Liver (tissue), 9 donors: Measurements from ENCODE around the gene PJVK. TPM values are rescaled to one million over a fixed set of nuclear protein-coding genes. Genes with fewer than 3 reads are reported as not detected.

Experiments used
- DNase-seq: peaks from one replicate; pipeline ENCODE4 v3.0.0-alpha.2; 2017; ENCODE audit warnings: low spot score
- H3K27ac ChIP-seq, 2 donors: one replicate each; pipeline ENCODE4 v1.7.0; 2013; ENCODE audit warnings: inconsistent platforms in 2 of 2, low read length in 2 of 2, control low read depth in 1 of 2, low read depth in 1 of 2, mild to moderate bottlenecking in 1 of 2
- H3K27me3 ChIP-seq, 4 donors: one replicate each; pipeline versions ENCODE4 v1.6.1 to v1.7.0; 2013; ENCODE audit warnings: low read length in 3 of 4, inconsistent platforms in 1 of 4, mild to moderate bottlenecking in 1 of 4, moderate library complexity in 1 of 4; ENCODE audit not compliant: control insufficient read depth in 4 of 4, insufficient read depth in 4 of 4
- H3K36me3 ChIP-seq, 4 donors: one replicate each; pipeline versions ENCODE4 v1.6.1 to v1.7.0; 2013; ENCODE audit warnings: low read length in 3 of 4, mild to moderate bottlenecking in 3 of 4, low read depth in 1 of 4, moderate library complexity in 1 of 4; ENCODE audit not compliant: control insufficient read depth in 4 of 4, insufficient read depth in 3 of 4
- H3K4me1 ChIP-seq, 4 donors: one replicate each; pipeline versions ENCODE4 v1.6.1 to v1.7.0; 2013; ENCODE audit warnings: low read length in 3 of 4, mild to moderate bottlenecking in 3 of 4, moderate library complexity in 1 of 4; ENCODE audit not compliant: control insufficient read depth in 4 of 4, insufficient read depth in 4 of 4
- H3K4me3 ChIP-seq, 3 donors: one replicate each; pipeline versions ENCODE4 v1.6.1 to v1.7.0; 2013; ENCODE audit warnings: low read length in 3 of 3, control low read depth in 1 of 3, low read depth in 1 of 3, mild to moderate bottlenecking in 1 of 3
- H3K9ac ChIP-seq, 2 donors: one replicate each; pipeline ENCODE4 v1.7.0; 2013; ENCODE audit warnings: low read length in 2 of 2, mild to moderate bottlenecking in 2 of 2, moderate library complexity in 2 of 2, control low read depth in 1 of 2, low read depth in 1 of 2
- H3K9me3 ChIP-seq, 4 donors: one replicate each; pipeline versions ENCODE4 v1.6.1 to v1.7.0; 2013; ENCODE audit warnings: low read length in 3 of 4; ENCODE audit not compliant: control insufficient read depth in 4 of 4
- EGR1 ChIP-seq, 2 donors: IDR thresholded peaks; 2 replicates each; pipeline ENCODE4 v1.6.1; 2016 to 2018; ENCODE audit warnings: antibody characterized with exemption in 2 of 2, low read depth in 2 of 2
- FOXA1 ChIP-seq: IDR thresholded peaks from 2 replicates; pipeline ENCODE4 v1.6.1; 2016; ENCODE audit warnings: antibody characterized with exemption
- GABPA ChIP-seq, 2 donors: IDR thresholded peaks in 1 of 2; conservative IDR thresholded peaks in 1 of 2; 2 replicates each; pipeline ENCODE4 v1.6.1; 2016; ENCODE audit warnings: antibody characterized with exemption in 2 of 2, mild to moderate bottlenecking in 1 of 2, moderate library complexity in 1 of 2
- HNF4A ChIP-seq, 2 donors: conservative IDR thresholded peaks; 2 replicates each; pipeline ENCODE4 v1.6.1; 2016; ENCODE audit warnings: antibody characterized with exemption in 2 of 2, mild to moderate bottlenecking in 2 of 2
- HNF4G ChIP-seq: IDR thresholded peaks from 2 replicates; pipeline ENCODE4 v1.6.1; 2016; ENCODE audit warnings: antibody characterized with exemption
- JUND ChIP-seq, 2 donors: IDR thresholded peaks; 2 replicates each; pipeline ENCODE4 v1.6.1; 2016; ENCODE audit warnings: antibody characterized with exemption in 2 of 2
- NR2F2 ChIP-seq: IDR thresholded peaks from 2 replicates; pipeline ENCODE4 v1.6.1; 2016; ENCODE audit warnings: antibody characterized with exemption
- RAD21 ChIP-seq, 2 donors: IDR thresholded peaks; 2 replicates each; pipeline ENCODE4 v1.6.1; 2016; ENCODE audit warnings: antibody characterized with exemption in 2 of 2, mild to moderate bottlenecking in 2 of 2
- RXRA ChIP-seq, 2 donors: IDR thresholded peaks; 2 replicates each; pipeline ENCODE4 v1.6.1; 2017 to 2018; ENCODE audit warnings: antibody characterized with exemption in 2 of 2, mild to moderate bottlenecking in 1 of 2
- SP1 ChIP-seq: IDR thresholded peaks from 2 replicates; pipeline ENCODE4 v1.6.1; 2018; ENCODE audit warnings: antibody characterized with exemption, mild to moderate bottlenecking
- TAF1 ChIP-seq: conservative IDR thresholded peaks from 2 replicates; pipeline ENCODE4 v1.6.1; 2016; ENCODE audit warnings: antibody characterized with exemption, mild to moderate bottlenecking
- YY1 ChIP-seq: IDR thresholded peaks from 2 replicates; pipeline ENCODE4 v1.6.1; 2016; ENCODE audit warnings: antibody characterized with exemption, mild to moderate bottlenecking
- WGBS: extraction: QIAGEN DNeasy Blood & Tissue Kit; methylation state at CpG from one replicate; pipeline ENCODE4 v1.1.7; 2013; 5-methylcytosine and 5-hydroxymethylcytosine counted together
- polyA plus RNA-seq, 2 donors: library from polyadenylated mRNA; stranded (reverse) in 1 of 2; unstranded in 1 of 2; fragments of 200-250 nt in 1 of 2; fragments of >200 nt in 1 of 2; fragmentation: Nextera tagmentation in 1 of 2; extraction: Ambion mirVana in 1 of 2; gene quantifications; one replicate each; pipeline versions ENCODE4 v1.2.1 to v1.2.3, GENCODE V29; 2013 to 2015
- total RNA-seq, 2 donors: library from RNA; depleted of rRNA; stranded (reverse); fragments of >200 nt; gene quantifications; one replicate each; pipeline ENCODE4 v1.2.3, GENCODE V29; 2014
- TF ChIP-seq, protein P1 (sequence below): fragments of 150-350 bp; IDR thresholded peaks from 2 replicates; pipeline ENCODE4 v1.5.1; 2017; ENCODE audit warnings: improper control_type of control experiment, low read depth, low read length; ENCODE audit not compliant: missing input control
- TF ChIP-seq, protein P2 (sequence below): IDR thresholded peaks from 2 replicates; pipeline ENCODE4 v1.6.1; 2016; ENCODE audit warnings: antibody characterized with exemption
- TF ChIP-seq, protein P3 (sequence below): IDR thresholded peaks from 2 replicates; pipeline ENCODE4 v1.6.1; 2016; ENCODE audit warnings: antibody characterized with exemption
- TF ChIP-seq, protein P4 (sequence below): IDR thresholded peaks from 2 replicates; pipeline ENCODE4 v1.6.1; 2016; ENCODE audit warnings: antibody characterized with exemption, mild to moderate bottlenecking
- TF ChIP-seq, protein P5 (sequence below): IDR thresholded peaks from 2 replicates; pipeline ENCODE4 v1.6.1; 2016; ENCODE audit warnings: antibody characterized with exemption
- donor health status: healthy.
- donor health status: healthy.
- donor health status: healthy.
- donor health status: healthy.
- donor health status: healthy.

The PJVK gene
- total and polyA plus RNA-seq, 4 donors, result 0.48 to 2.3 (median 1.4) TPM

DNA sequence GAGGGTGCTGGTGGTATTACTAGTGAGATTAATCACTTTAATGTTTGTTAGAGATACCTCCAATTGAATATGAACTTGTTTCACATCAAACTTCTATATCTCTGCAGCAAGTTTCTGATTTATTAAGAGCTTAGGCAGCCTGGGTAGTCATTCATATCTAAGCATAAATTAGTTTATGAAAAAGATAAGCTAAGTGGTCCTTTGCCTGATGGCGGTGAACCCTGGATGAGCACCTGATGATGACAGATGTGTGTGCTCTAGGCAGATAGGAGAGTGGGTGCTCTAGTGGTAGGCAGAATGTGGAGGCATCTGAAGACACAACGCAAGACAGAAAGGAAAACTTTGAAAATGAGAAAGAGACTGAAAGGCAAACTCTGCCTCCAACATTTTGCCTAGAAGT, 22.2 kb downstream of the PJVK start:
- Histone ChIP-seq H3K4me3 (no peak overlapping the region), H3K9ac (no peak overlapping the region), H3K4me1 (peaks cover 3 to 24% (median 14%) of the 10 kb centered on the region in 4 donors), H3K9me3 (no peaks in the 10 kb centered on the region), H3K27ac (no peak overlapping the region), H3K27me3 (no peaks in the 10 kb centered on the region), H3K36me3 (no peaks in the 10 kb centered on the region)
- TF ChIP-seq, protein P1, sequence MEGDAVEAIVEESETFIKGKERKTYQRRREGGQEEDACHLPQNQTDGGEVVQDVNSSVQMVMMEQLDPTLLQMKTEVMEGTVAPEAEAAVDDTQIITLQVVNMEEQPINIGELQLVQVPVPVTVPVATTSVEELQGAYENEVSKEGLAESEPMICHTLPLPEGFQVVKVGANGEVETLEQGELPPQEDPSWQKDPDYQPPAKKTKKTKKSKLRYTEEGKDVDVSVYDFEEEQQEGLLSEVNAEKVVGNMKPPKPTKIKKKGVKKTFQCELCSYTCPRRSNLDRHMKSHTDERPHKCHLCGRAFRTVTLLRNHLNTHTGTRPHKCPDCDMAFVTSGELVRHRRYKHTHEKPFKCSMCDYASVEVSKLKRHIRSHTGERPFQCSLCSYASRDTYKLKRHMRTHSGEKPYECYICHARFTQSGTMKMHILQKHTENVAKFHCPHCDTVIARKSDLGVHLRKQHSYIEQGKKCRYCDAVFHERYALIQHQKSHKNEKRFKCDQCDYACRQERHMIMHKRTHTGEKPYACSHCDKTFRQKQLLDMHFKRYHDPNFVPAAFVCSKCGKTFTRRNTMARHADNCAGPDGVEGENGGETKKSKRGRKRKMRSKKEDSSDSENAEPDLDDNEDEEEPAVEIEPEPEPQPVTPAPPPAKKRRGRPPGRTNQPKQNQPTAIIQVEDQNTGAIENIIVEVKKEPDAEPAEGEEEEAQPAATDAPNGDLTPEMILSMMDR, result no peak
- TF ChIP-seq, protein P2, sequence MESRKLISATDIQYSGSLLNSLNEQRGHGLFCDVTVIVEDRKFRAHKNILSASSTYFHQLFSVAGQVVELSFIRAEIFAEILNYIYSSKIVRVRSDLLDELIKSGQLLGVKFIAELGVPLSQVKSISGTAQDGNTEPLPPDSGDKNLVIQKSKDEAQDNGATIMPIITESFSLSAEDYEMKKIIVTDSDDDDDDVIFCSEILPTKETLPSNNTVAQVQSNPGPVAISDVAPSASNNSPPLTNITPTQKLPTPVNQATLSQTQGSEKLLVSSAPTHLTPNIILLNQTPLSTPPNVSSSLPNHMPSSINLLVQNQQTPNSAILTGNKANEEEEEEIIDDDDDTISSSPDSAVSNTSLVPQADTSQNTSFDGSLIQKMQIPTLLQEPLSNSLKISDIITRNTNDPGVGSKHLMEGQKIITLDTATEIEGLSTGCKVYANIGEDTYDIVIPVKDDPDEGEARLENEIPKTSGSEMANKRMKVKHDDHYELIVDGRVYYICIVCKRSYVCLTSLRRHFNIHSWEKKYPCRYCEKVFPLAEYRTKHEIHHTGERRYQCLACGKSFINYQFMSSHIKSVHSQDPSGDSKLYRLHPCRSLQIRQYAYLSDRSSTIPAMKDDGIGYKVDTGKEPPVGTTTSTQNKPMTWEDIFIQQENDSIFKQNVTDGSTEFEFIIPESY, result no peak
- TF ChIP-seq RAD21 (IDR thresholded peaks at IDR 0.05) (no peak), HNF4A (conservative IDR thresholded peaks at IDR 0.05) (no peak), HNF4G (no peak), SP1 (no peak), NR2F2 (no peak), EGR1 (IDR thresholded peaks at IDR 0.05; ENCODE audit: low read depth in 2 of 2) (no peak), RXRA (IDR thresholded peaks at IDR 0.05) (no peak), YY1 (no peak), JUND (IDR thresholded peaks at IDR 0.05) (no peak), TAF1 (no peak)
- TF ChIP-seq, protein P3, sequence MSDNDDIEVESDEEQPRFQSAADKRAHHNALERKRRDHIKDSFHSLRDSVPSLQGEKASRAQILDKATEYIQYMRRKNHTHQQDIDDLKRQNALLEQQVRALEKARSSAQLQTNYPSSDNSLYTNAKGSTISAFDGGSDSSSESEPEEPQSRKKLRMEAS, result no peak
- TF ChIP-seq, protein P4, sequence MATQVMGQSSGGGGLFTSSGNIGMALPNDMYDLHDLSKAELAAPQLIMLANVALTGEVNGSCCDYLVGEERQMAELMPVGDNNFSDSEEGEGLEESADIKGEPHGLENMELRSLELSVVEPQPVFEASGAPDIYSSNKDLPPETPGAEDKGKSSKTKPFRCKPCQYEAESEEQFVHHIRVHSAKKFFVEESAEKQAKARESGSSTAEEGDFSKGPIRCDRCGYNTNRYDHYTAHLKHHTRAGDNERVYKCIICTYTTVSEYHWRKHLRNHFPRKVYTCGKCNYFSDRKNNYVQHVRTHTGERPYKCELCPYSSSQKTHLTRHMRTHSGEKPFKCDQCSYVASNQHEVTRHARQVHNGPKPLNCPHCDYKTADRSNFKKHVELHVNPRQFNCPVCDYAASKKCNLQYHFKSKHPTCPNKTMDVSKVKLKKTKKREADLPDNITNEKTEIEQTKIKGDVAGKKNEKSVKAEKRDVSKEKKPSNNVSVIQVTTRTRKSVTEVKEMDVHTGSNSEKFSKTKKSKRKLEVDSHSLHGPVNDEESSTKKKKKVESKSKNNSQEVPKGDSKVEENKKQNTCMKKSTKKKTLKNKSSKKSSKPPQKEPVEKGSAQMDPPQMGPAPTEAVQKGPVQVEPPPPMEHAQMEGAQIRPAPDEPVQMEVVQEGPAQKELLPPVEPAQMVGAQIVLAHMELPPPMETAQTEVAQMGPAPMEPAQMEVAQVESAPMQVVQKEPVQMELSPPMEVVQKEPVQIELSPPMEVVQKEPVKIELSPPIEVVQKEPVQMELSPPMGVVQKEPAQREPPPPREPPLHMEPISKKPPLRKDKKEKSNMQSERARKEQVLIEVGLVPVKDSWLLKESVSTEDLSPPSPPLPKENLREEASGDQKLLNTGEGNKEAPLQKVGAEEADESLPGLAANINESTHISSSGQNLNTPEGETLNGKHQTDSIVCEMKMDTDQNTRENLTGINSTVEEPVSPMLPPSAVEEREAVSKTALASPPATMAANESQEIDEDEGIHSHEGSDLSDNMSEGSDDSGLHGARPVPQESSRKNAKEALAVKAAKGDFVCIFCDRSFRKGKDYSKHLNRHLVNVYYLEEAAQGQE, result no peak
- TF ChIP-seq, protein P5, sequence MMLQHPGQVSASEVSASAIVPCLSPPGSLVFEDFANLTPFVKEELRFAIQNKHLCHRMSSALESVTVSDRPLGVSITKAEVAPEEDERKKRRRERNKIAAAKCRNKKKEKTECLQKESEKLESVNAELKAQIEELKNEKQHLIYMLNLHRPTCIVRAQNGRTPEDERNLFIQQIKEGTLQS, result no peak
- DNase-seq, result no peak
- WGBS, result 97% methylated on average over 2 of the region's 2 CpGs

DNA sequence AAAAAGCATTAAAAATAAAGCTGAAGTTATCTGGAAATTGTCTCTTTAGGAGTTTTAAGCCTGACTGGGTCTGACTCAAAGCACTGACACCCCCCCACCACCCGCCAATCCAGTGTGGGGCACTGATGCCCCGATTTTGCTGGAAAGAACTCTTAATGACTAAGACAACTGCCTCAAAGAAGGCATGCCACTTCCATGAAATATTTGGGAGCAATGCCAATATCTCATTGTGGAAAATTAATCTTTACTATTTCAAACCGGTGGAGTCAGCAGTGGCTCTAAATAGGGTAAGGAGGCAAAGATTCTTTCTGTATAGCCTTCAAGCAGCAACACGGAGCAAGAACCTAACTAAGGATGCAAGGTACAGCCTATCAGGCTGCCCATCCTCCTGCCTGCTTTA, 22.8 kb downstream of the PJVK start:
- Histone ChIP-seq H3K27me3 (no peaks in the 10 kb centered on the region), H3K9ac (no peak overlapping the region), H3K36me3 (no peaks in the 10 kb centered on the region), H3K9me3 (no peaks in the 10 kb centered on the region), H3K27ac (no peak overlapping the region), H3K4me3 (no peak overlapping the region), H3K4me1 (peaks cover 1 to 26% (median 14%) of the 10 kb centered on the region in 4 donors)
- 84% methylated on average over 4 of the region's 4 CpGs for WGBS
- no peak for DNase-seq
- TF ChIP-seq, protein P2, result no peak
- no peak for TF ChIP-seq NR2F2
- no peak for TF ChIP-seq FOXA1
- TF ChIP-seq, protein P4, result no peak
- TF ChIP-seq GABPA (IDR thresholded peaks at IDR 0.05 in 1 of 2, conservative IDR thresholded peaks at IDR 0.05 in 1 of 2), result no peak
- TF ChIP-seq, protein P1, result no peak
